Sigmoid colon (tissue), 7 donors: ENCODE measurements around the gene CRADD. TPM values are rescaled to one million over a fixed set of nuclear protein-coding genes. Genes with fewer than 3 reads are reported as not detected.

Source experiments
- DNase-seq: peaks from one replicate; pipeline ENCODE4 v3.0.0-alpha.2; 2019
- H3K27ac ChIP-seq, 4 donors: fragments of 200-600 bp; sonication (generic); one replicate each; pipeline ENCODE4 v1.5.1; 2016 to 2019; ENCODE audit warnings: mild to moderate bottlenecking in 1 of 4
- H3K27me3 ChIP-seq, 3 donors: fragments of 200-600 bp; sonication (generic); one replicate each; pipeline ENCODE4 v1.5.1; 2019; ENCODE audit warnings: mild to moderate bottlenecking in 1 of 3
- H3K36me3 ChIP-seq, 4 donors: fragments of 200-600 bp; sonication (generic); one replicate each; pipeline ENCODE4 v1.5.1; 2016 to 2019
- H3K4me1 ChIP-seq, 4 donors: fragments of 200-600 bp; sonication (generic); one replicate each; pipeline ENCODE4 v1.5.1; 2017 to 2019
- H3K4me3 ChIP-seq, 4 donors: fragments of 200-600 bp; sonication (generic); one replicate each; pipeline ENCODE4 v1.5.1; 2017 to 2019; ENCODE audit warnings: mild to moderate bottlenecking in 2 of 4, moderate library complexity in 1 of 4
- H3K9me3 ChIP-seq, 4 donors: fragments of 200-600 bp in 3 of 4; sonication (generic) in 3 of 4; one replicate each; pipeline versions ENCODE4 v1.5.1 to v1.6.1; 2013 to 2019
- CTCF ChIP-seq, 4 experiments: fragments of 450-650 bp in 3 of 4; fragments of 200-600 bp in 1 of 4; IDR thresholded peaks; one replicate each; pipeline ENCODE4 v1.5.1; 2016 to 2019; ENCODE audit warnings: antibody characterized with exemption in 4 of 4, mild to moderate bottlenecking in 3 of 4, moderate library complexity in 2 of 4
- EP300 ChIP-seq, 4 donors: sonication (generic); formaldehyde crosslinking; IDR thresholded peaks; one replicate each; pipeline ENCODE4 v1.6.1; 2017; ENCODE audit warnings: antibody characterized with exemption in 4 of 4
- POLR2A ChIP-seq, 2 donors: fragments of 450-650 bp; IDR thresholded peaks; one replicate each; pipeline ENCODE4 v1.6.1; 2016; ENCODE audit warnings: antibody characterized with exemption in 2 of 2, mild to moderate bottlenecking in 2 of 2, moderate library complexity in 2 of 2
- POLR2AphosphoS5 ChIP-seq, 4 donors: sonication (generic); formaldehyde crosslinking; IDR thresholded peaks; one replicate each; pipeline ENCODE4 v1.6.1; 2017; ENCODE audit warnings: antibody characterized with exemption in 4 of 4
- WGBS, 2 donors: extraction: QIAGEN DNeasy Blood & Tissue Kit; methylation state at CpG; one replicate each; pipeline ENCODE4 v1.1.7; 2013; 5-methylcytosine and 5-hydroxymethylcytosine counted together
- intact Hi-C: fragments of 100-400 bp; cut with DNase I; formaldehyde crosslinking; loops from one replicate; pipeline ENCODE4 v1.15.1; 2023
- polyA plus RNA-seq, 3 donors: library from polyadenylated mRNA; stranded (reverse); fragments of 200-250 nt; gene quantifications; one replicate each; pipeline ENCODE4 v1.2.3, GENCODE V29; 2013
- small RNA-seq, 3 donors: library from RNA; depleted of rRNA; stranded (forward); fragments of <200 nt; gene quantifications; one replicate each; pipeline ENCODE3, GENCODE V24; 2016
- total RNA-seq, 4 donors: library from RNA; depleted of rRNA; stranded (reverse); fragments of >200 nt; gene quantifications; one replicate each; pipeline ENCODE4 v1.1.0, GENCODE V29; 2016
- donor health status: healthy with polysubstance abuse.
- donor health status: Bipolar disorder and iron deficiency.
- donor health status: healthy.

The CRADD gene
- total and polyA plus RNA-seq, 7 donors = 14.1 to 98.9 (median 43.7) TPM

GRCh38 chr12:93943780-93944179 lies 266.6 kb downstream of the CRADD start:
- no peak for DNase-seq
- no peaks in the 10 kb centered on the region for H3K36me3 ChIP-seq
- intact Hi-C loops = no loop called here
- no peaks in the 10 kb centered on the region for H3K27me3 ChIP-seq
- H3K9me3 ChIP-seq = no peaks in the 10 kb centered on the region
- H3K4me1 ChIP-seq = no peaks in the 10 kb centered on the region
- no peak for TF ChIP-seq POLR2AphosphoS5 (IDR thresholded peaks at IDR 0.05)
- no peak for TF ChIP-seq POLR2A (IDR thresholded peaks at IDR 0.05)
- no peak for TF ChIP-seq CTCF (IDR thresholded peaks at IDR 0.05)
- TF ChIP-seq EP300 (IDR thresholded peaks at IDR 0.05) = no peak
- H3K4me3 ChIP-seq = no peak overlapping the region
- WGBS, 2 donors = 68 to 79% methylated on average over 2 of the region's 2 CpGs
- H3K27ac ChIP-seq = no peak overlapping the region

- Histone ChIP-seq H3K4me1 (no peaks in the 10 kb centered on the region), H3K4me3 (no peak overlapping the region), H3K27ac (no peak overlapping the region), H3K9me3 (no peaks in the 10 kb centered on the region), H3K27me3 (no peaks in the 10 kb centered on the region), H3K36me3 (no peaks in the 10 kb centered on the region)
- intact Hi-C loops = no loop called here
- TF ChIP-seq POLR2AphosphoS5 (IDR thresholded peaks at IDR 0.05) (no peak), EP300 (IDR thresholded peaks at IDR 0.05) (no peak), CTCF (IDR thresholded peaks at IDR 0.05) (no peak), POLR2A (IDR thresholded peaks at IDR 0.05) (no peak)
- 77 to 96% methylated on average over 8 of the region's 8 CpGs for WGBS, 2 donors
- DNase-seq = no peak
Observed at GRCh38 chr12:93944201-93944600, 267.0 kb downstream of the CRADD start.

Small RNA genes lying within 50 kb of the gene (small RNA-seq; reads per million reads assigned to genes)
- gene RN7SL630P = 0 reads per million in 3 donors

Other genes with a start within 250 kb of the CRADD start
- 10 to 100 TPM; 23.0 to 28.0 (median 23.9) TPM for gene UBE2N, start 235.4 kb upstream of the CRADD start, total RNA-seq
- gene UBE2N, start 235.4 kb upstream of the CRADD start, polyA plus RNA-seq = 100 to 1,000 TPM in 1 of 3 donors, 10 to 100 TPM in 2; 79.3 to 102 (median 87.4) TPM
- 10 to 100 TPM; 37.9 to 51.9 (median 44.2) TPM for gene MRPL42, start 209.9 kb upstream of the CRADD start, total RNA-seq
- 10 to 100 TPM; 43.9 to 79.5 (median 54.7) TPM for gene MRPL42, start 209.9 kb upstream of the CRADD start, polyA plus RNA-seq
- 100 to 1,000 TPM in 2 of 4 donors, 10 to 100 TPM in 2; 75.2 to 118 (median 98.1) TPM for gene SOCS2, start 104.7 kb upstream of the CRADD start, total RNA-seq
- gene SOCS2, start 104.7 kb upstream of the CRADD start, polyA plus RNA-seq = 10 to 100 TPM; 17.5 to 27.3 (median 24.6) TPM